ENCODE results near the gene METTL21C. TPM values are rescaled to one million over a fixed set of nuclear protein-coding genes. Genes with fewer than 3 reads are reported as not detected.

Gene METTL21C
- total and polyA plus RNA-seq, 8 donors = 0.13 TPM; not detected in 7

DNA sequence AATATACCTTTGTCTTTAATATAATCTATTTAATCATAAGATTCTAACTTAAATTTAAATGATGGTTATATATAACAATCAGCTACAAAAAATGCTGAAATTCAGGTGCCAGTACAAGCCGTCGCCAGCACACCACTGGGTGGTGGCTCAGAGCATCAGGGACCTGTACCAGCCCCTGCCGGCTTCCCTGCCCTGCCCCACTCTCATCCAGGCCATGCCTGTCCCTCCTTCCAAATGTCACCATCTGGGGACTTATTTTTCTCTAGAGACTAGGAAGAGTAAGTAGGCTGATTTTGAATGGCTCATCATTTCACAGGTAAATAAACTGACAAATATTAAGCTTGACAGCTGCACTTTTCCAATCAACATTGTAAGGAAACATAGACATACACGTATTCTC is 1.6 kb downstream of the METTL21C start:
- Histone ChIP-seq H3K4me3 (no peak overlapping the region), H3K27me3 (peaks cover 0 to 38% of the 10 kb centered on the region in 2 donors), H3K4me1 (no peaks in the 10 kb centered on the region), H3K27ac (no peak overlapping the region), H3K9me3 (no peaks in the 10 kb centered on the region), H3K36me3 (no peaks in the 10 kb centered on the region)
- intact Hi-C loops (cut with DNase I) = no loop called here
- no peak for DNase-seq
- TF ChIP-seq, protein P1, sequence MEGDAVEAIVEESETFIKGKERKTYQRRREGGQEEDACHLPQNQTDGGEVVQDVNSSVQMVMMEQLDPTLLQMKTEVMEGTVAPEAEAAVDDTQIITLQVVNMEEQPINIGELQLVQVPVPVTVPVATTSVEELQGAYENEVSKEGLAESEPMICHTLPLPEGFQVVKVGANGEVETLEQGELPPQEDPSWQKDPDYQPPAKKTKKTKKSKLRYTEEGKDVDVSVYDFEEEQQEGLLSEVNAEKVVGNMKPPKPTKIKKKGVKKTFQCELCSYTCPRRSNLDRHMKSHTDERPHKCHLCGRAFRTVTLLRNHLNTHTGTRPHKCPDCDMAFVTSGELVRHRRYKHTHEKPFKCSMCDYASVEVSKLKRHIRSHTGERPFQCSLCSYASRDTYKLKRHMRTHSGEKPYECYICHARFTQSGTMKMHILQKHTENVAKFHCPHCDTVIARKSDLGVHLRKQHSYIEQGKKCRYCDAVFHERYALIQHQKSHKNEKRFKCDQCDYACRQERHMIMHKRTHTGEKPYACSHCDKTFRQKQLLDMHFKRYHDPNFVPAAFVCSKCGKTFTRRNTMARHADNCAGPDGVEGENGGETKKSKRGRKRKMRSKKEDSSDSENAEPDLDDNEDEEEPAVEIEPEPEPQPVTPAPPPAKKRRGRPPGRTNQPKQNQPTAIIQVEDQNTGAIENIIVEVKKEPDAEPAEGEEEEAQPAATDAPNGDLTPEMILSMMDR (IDR thresholded peaks at IDR 0.05) = no peak
- no peak for ATAC-seq

DNA sequence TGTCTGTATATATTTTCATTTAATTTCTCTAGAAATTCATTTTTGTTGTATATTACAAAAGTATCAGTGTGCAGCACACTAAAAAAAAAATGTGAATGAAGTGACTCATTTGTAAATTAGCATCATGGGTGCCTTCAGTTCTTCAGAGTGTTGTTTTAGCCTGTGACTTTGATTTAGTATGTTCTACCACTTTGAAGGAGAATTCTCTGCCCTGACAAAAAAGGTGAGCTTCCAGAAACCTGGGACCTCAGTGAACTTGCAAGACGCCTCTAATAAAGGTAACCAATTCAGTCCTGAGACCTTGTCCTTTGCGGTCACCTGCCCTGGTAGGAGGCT is 2.4 kb downstream of the METTL21C start:
- Histone ChIP-seq H3K4me1 (no peaks in the 10 kb centered on the region), H3K4me3 (no peak overlapping the region), H3K36me3 (no peaks in the 10 kb centered on the region), H3K9me3 (no peaks in the 10 kb centered on the region), H3K27ac (no peak overlapping the region), H3K27me3 (peaks cover 0 to 38% of the 10 kb centered on the region in 2 donors)
- intact Hi-C loops (cut with DNase I) = no loop called here
- no peak for ATAC-seq
- TF ChIP-seq, protein P1 (IDR thresholded peaks at IDR 0.05) = no peak
- DNase-seq = no peak

DNA sequence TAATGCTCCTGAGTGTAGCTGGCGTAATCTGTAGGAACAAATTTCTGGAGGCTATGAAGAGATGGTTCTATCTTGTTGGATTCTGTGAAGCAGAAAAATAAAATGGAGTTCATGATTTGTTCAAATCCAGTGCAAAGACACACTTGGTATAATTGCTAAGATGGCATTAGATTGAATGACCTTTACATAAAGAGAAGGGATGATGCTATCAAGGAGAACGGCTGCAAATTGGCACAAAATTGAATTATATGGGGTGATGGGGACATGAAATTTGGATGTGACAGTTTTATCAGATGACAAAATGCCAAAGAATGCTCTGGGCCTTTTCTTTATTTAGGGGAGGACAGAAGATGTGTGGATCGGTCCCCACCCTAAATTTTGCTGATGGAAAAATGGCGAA is 4.0 kb downstream of the METTL21C start:
- ATAC-seq = no peak
- H3K36me3 ChIP-seq = no peaks in the 10 kb centered on the region

DNA sequence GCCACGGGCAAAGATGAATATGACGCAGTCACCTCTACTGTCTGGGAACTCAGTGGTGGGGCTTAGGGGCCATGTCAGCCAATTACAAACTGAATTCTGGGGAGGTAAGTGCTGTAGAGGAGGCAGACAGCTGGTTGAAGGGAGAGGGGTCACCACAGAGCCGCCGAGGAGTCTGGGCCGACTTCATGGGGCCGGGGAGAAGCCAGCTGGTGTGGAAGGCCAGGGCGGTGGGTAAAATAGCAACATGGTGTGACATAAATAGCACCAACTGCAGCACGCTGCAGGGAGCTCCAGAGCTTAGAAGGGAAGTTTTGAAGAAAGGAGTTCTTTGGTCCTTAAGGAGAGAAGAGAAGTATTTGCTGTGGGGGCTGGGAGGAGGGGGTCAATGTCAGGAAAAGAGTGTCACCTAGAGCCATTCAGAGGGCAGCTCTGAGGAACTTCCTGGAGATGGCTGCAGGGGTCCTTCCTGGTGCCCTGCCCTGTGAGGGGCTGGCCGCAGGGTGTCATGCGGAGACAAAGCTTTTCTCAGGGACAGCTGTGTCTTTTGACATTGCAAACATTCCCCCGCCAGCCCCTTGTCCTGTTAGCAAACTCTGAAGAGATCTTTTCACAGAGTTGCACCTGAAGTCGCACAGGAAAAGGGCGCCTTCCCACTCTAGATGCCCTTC is 6.4 kb downstream of the METTL21C start:
- Histone ChIP-seq H3K27ac (no peak overlapping the region), H3K27me3 (peaks cover 0 to 38% of the 10 kb centered on the region in 2 donors), H3K36me3 (no peaks in the 10 kb centered on the region), H3K9me3 (no peaks in the 10 kb centered on the region), H3K4me1 (no peaks in the 10 kb centered on the region), H3K4me3 (no peak overlapping the region)
- ATAC-seq = no peak
- intact Hi-C loops (cut with DNase I) = no loop called here
- TF ChIP-seq, protein P1 (IDR thresholded peaks at IDR 0.05) = no peak
- no peak for DNase-seq

More for the DNA sequence above, 4.0 kb downstream of the METTL21C start:
- H3K27me3 ChIP-seq = peaks cover 0 to 38% of the 10 kb centered on the region in 2 donors
- no peaks in the 10 kb centered on the region for H3K9me3 ChIP-seq
- no peak overlapping the region for H3K27ac ChIP-seq
- TF ChIP-seq, protein P1 (IDR thresholded peaks at IDR 0.05) = no peak
- no peak overlapping the region for H3K4me3 ChIP-seq
- intact Hi-C loops (cut with DNase I) = no loop called here
- no peaks in the 10 kb centered on the region for H3K4me1 ChIP-seq
- DNase-seq = no peak

DNA sequence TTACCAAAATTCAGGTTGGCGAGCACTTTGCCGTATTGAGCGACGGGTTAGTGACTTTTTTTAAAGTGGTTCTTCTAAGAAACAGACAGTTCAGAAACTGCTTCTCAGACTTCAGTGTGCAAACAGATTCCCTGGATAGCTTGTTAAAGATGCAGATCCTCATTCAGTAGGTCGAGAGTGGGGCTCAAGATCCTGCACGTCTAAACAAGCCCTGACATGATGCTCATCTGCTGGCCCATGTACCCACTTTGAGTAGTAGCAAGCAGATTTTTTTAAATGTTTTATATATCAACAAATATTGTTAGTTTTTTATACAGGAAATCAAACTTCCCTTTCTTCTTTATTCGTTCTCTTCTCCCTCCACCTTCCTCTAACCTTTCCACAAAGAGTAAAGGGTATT is 7.3 kb downstream of the METTL21C start:
- DNase-seq = no peak
- no peak overlapping the region for H3K27ac ChIP-seq
- no peaks in the 10 kb centered on the region for H3K36me3 ChIP-seq
- TF ChIP-seq, protein P1 (IDR thresholded peaks at IDR 0.05) = no peak
- no peaks in the 10 kb centered on the region for H3K9me3 ChIP-seq
- ATAC-seq = no peak
- no peak overlapping the region for H3K4me3 ChIP-seq
- H3K4me1 ChIP-seq = no peaks in the 10 kb centered on the region
- intact Hi-C loops (cut with DNase I) = no loop called here
- peaks cover 0 to 30% of the 10 kb centered on the region in 2 donors for H3K27me3 ChIP-seq

Measured in left lung (tissue), 10 donors.